Measurements from ENCODE around the gene ARPP21.

DNA sequence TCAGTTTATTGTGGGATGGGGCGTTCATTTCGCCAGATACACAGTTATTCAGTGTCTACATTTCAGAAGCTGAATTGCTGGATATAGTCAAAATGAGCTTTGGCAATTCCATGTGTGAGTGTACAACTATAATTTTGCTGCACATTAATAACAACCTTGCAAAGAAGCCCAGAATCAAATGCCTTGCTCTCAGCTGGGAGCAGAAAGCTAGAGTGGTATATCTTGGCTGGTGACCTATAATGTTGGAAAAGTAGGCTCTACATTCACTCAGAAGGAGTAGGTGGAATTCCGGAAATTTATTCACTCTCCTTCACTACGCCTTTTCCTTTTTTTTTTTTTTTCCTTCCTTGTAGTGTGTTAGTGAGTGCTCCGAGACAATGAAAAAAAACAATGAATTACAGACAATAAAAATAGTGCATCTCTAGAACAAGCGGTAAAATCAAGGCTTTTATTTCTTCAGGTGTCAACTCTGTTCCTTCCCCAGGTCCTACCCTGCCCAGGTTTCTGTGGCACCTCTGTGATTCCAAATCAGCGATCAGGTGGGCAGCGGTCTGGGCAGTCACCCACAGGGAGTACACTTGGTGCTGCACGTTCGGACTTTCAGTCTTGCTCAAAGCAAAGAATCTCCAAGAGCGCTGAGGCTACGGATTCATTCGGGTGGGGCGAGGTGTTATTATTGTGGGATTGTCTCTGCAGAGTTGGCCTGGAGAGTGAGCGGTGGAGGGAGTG is 910 bp upstream of the ARPP21 start:
- TF ChIP-seq POLR2A (IDR thresholded peaks at IDR 0.05), result no peak
- TF ChIP-seq, protein P1, sequence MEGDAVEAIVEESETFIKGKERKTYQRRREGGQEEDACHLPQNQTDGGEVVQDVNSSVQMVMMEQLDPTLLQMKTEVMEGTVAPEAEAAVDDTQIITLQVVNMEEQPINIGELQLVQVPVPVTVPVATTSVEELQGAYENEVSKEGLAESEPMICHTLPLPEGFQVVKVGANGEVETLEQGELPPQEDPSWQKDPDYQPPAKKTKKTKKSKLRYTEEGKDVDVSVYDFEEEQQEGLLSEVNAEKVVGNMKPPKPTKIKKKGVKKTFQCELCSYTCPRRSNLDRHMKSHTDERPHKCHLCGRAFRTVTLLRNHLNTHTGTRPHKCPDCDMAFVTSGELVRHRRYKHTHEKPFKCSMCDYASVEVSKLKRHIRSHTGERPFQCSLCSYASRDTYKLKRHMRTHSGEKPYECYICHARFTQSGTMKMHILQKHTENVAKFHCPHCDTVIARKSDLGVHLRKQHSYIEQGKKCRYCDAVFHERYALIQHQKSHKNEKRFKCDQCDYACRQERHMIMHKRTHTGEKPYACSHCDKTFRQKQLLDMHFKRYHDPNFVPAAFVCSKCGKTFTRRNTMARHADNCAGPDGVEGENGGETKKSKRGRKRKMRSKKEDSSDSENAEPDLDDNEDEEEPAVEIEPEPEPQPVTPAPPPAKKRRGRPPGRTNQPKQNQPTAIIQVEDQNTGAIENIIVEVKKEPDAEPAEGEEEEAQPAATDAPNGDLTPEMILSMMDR (IDR thresholded peaks at IDR 0.05), result no peak

Data from esophagus squamous epithelium (tissue), 4 donors.